ENCODE data around the gene GPNMB.

The GPNMB gene

DNA sequence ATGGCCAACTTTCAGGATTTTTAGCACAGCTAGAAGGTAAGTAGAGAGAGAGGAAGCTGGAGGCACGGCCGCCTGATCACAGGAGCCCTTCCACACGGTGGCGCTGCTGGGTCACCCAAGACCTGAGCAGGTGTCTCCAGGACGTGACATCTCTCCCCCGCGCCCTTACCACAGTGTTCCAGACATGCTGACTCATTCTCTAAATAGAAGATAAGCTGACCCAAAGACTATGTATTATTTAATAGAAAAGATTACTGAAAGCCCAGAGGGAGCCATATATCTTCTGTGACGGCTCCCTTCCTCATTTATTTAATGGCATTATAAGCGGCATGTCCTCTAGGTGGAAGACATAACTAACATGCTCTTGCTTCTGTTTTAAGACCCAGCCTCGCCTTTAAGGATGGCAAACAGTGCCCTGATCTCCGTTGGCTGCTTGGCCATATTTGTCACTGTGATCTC, 26.6 kb downstream of the GPNMB start:
- DNase-seq (ENCODE audit: low read depth) = peak; percentile 81

DNA sequence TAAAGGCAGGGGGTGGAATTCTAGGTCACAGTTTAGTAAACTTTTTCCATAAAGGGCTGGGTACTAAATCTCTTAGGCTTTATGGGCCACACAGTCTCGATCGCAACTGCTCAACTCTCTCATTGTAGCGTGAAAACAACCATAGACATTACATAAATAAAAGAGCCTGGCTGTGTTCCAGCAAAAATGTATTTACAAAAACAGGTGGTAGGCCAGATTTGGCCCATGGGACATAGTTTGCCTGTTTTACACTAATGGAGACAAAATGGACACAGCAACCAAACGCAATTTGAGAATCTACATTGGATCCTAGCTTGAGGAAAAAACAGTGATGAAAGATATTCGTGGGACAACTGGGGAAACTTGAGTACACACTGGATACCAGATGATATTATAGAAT, 29.3 kb downstream of the GPNMB start:
- DNase-seq (ENCODE audit: low read depth) = no peak

DNA sequence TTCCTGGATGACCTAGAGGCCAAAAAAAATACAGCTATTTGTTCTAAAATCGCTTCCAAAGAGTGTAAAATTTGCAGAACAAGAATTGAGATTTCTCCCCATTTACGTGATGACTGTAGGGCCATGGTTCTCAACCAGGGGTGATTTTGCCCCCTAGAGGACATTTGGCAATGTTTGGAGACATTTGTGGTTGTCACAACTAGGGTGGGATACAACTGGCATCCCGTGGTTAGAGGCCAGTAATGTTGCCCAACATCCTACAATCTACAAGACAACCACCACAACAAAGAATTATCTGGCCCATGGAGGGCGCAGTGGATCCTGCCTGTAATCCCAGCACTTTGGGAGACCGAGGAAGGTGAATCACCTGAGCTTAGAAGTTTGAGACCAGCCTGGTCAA, 29.8 kb downstream of the GPNMB start:
- DNase-seq (ENCODE audit: low read depth) = no peak

DNA sequence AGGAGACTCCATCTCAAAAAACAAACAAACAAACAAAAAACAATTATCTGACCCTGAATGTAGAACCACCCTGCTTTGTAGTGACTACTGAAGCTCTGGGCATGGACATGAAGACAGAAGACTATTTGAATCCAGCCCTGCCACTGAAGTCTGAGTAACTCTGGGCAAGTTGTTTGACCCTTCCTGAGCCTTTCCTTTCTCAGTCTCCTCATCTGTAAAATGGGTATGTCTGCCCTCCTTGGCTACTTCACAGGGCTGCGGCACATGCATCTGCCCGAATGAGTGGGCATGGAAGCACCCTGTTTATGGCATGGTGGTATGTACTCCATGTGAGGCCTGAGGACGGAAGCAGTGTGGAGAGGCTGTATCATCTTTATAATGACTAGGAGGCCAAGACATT, 30.4 kb downstream of the GPNMB start:
- DNase-seq (ENCODE audit: low read depth) = no peak

DNA sequence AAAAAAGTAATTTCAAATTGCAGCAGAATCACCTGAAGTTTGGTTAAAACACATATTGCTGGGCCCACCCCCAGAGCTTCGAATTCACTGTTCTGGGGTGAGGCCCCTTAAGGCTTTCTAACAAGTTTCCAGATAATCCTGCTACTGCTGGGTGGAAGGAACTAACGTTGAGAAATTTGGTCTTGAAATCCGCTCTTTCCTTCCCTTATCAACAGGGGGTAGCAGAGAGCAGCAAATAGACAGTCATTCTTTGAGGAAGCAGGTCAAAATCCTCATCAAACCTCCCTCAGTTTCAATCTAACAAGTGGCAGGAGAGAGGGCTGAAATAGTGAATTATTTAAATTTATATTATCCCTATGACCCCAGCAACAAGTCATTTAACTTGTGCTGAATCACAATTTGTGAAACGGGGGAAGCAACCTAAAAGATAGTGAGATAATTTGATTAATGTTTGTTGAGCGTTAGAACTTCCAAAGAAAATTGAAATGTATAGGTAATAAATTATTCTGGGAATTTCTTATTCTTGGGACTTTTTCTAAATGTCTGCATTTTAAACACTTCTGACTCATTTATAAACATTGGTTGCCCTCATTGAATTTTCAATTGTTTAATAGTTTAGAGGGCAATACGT, 30.9 kb downstream of the GPNMB start:
- DNase-seq (ENCODE audit: low read depth) = no peak

DNA sequence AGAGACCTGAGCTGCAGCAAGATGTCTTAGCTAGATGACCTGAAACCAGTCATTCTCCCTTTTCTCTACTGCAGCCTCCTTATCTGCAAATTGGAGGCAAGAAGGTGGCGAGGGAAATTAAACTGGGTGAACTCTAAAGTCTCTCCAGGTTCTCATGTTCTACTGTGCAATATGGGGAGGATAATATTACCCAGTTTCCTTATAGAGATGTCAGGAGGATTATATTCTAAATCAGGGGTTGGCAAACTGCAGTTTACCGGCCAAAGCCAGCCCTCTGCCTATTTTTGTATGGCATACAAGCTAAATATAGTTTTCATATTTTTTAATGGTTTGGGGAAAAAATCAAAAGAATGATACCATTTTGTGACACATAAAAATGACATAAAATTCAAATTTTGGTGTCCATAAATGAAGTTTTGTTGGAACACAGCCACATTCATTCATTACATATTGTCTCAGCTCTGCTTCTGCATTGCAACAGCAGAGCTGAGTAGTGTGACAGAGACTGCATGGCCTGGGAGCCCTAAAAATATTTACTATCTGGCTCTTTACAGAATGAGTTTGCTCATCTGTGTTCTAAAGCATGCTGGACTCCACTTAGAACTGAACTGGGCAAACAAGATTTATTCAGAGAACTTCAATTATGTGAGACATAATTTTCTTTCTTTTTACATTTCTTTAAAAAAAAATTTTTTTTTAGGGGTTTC, 33.4 kb downstream of the GPNMB start:
- no peak for DNase-seq (ENCODE audit: low read depth)

DNA sequence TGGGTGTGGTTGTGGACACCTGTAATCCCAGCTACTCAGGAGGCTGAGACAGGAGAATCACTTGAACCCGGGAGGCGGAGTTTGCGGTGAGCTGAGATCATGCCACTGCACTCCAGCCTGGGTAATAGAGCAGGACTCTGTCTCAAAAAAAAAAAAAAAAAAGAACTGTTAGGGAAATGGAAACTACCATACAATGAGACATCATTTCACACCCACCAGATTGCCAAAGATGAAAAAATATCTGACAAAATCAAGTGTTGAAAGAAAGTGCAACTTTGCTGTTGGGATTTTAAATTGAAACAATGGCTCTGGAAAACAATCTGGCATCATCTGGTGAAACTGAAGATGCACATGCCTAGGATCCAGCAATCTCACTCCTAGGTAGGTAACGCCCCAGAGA, 36.5 kb downstream of the GPNMB start:
- DNase-seq (ENCODE audit: low read depth) = no peak

DNA sequence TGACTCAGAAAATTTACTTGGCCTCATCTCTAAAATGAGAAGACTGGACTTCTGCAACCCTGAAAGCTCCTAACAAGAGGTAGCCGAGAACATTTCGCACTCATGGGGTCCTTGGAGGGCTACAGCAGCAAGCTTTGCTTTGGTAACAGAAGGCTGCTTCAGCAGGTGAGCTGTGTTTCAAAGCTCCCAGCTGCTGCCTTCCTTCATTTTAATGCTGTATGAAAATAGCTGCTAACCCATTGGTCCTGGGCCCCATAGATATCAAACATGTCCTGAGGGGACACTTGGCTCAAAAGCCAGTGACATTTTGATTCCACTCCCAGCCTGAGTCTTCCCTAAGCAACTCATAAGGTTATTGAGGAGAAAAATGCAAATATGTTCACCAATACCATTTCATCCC, 38.3 kb downstream of the GPNMB start:
- DNase-seq (ENCODE audit: low read depth) = no peak

DNA sequence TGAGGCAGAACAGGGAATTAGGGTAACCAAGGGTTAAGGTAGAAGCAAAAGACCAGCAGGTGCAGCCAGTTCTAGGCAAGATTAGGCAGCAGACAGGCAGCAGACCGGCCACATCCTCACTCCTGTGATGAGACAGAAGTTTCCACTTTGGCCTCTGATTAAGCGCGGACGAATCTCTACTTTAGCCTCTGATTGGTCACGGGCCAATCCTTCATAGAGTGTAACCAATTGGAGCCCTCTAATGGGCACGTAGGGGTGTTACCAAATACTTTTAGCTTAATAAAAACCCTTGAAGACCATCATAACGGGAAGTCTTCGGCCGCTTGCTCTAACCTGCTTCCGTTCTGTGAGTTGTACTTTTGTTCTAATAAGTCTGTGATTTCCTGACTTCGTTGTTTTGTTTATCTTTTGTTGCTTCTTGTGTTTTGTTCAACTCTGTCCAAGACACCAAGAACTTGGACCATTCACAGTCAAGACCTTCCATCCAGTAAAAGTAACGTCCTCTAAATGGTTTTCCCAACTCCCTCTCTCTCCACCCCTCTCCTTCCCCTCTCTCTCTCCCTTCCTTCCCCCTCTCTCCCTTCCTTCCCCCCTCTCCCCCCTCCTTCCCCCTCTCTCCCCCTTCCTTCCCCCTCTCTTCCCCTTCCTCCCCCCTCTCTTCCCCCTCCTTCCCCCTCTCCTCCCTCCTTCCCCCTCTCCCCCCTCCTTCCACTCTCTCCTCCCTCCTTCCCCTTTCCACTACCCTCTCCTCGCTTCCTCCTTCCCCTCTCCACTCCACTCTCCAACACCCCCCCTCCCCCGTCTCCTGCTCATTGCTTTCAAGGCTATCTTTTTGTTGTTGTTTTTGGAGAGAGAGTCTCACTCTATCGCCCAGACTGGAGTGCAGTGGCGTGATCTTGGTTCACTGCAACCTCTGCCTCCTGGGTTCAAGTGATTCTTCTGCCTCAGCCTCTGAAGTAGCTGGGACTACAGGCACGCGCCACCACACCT, 39.4 kb downstream of the GPNMB start:
- DNase-seq (ENCODE audit: low read depth) = no peak

DNA sequence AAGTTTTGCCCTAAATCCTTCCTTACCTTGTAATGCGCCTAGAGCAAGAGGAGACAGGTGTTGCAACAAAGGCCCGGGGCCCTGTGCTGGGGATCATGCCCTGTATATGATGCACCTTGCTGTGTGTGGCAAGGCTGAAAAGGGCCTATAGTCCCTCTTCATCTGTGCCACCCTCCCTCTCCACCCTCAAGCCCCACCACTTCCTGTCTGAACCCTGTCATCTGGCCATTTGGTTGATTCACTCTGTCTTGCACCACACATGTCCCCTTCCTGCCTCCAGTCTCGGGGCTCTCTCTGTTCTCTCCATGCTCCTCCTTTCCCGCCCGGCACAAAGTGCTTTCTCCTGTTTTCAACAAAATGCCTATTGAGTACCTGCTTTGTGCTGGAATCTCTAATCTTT, 41.0 kb downstream of the GPNMB start:
- no peak for DNase-seq (ENCODE audit: low read depth)

DNA sequence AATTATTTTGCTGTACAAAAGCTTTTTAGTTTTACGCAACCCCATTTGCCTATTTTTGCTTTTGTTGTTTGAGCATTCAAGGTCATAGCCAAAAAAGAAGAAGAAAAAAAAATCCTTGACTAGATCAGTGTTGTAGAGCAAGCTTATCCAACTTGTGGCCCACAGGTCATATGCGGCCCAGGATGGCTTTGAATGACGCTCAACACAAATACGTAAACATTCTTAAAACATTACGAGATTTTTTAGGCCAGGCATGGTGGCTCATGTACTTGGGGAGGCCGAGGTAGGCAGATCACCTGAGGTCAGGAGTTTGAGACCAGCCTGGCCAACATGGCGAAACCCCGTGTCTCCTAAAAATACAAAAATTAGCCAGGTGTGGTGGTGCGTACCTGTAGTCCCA, 44.4 kb downstream of the GPNMB start:
- DNase-seq (ENCODE audit: low read depth) = no peak

DNA sequence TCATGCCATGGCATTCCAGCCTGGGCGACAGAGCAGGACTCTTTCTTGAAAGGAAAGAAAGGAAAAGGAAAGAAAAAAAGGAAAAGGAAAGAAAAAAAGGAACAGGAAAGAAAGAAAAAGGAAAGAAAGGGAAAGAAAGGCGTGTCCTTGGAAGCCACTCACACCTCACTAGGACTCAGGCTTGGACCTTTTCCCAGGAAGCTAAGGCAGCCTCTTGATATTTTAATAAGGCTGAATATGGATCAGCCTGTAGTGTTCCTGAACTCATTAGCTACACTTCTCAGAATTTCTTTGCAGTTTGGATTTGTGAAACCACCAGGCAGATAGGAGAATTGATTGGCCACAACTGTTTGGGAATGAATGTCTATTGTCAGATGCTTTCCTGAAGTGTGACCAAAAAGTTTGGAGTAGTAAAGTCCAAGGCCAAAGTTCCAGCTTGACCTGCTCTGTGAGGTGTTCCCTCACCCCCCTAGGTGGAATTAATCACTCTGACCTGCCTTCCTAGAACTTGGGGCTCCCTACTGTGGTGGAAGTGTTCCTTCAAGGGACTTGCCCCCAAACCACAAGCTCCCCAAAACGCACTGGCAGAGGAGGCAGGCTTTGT, 45.5 kb downstream of the GPNMB start:
- DNase-seq (ENCODE audit: low read depth) = no peak

DNA sequence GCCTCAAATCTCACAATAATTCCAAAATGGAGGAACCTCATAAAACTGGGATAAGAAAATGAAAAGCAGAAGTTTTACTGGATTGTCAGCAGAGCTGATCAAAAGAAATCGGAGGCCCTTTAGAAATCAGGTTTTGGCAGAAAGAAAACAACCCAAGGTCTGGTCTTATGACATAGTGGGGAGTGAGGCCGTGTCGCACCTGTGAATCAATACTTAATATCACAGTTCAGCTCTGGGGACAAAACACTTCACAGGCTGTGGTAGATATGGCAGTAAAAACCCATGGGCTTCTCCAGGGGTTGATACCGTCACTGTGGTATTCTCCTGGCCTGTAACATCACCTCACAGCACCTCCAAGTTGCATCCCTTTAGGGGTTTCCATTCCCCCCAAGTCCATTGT, 46.0 kb downstream of the GPNMB start:
- no peak for DNase-seq (ENCODE audit: low read depth)

DNA sequence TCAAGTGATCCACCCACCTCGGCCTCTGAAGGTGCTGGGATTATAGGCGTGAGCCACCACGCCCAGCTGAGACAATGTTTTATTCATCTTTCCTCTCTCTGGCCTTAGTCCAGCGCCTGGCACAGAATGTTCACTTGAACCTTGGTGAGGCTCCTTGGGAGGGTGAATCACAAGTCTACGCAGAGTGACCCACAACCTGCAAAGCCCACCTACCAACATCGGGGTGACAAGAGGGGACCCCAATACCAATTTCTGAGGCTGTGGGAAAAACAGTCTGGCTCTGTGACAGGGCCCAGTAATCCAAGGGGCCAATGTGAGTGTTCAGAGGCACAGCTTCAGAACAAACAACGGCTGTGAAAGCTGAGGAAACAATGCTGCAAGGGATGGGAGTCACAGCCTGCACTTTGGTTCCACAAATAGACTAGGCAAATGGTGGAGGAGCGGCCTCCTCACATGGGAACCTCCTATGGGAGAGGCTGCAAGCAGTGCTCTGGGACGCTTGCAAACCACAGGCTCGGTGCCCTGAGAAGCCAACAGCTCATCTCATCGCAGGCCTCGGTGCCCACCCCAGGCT, 47.0 kb downstream of the GPNMB start:
- DNase-seq (ENCODE audit: low read depth) = no peak

DNA sequence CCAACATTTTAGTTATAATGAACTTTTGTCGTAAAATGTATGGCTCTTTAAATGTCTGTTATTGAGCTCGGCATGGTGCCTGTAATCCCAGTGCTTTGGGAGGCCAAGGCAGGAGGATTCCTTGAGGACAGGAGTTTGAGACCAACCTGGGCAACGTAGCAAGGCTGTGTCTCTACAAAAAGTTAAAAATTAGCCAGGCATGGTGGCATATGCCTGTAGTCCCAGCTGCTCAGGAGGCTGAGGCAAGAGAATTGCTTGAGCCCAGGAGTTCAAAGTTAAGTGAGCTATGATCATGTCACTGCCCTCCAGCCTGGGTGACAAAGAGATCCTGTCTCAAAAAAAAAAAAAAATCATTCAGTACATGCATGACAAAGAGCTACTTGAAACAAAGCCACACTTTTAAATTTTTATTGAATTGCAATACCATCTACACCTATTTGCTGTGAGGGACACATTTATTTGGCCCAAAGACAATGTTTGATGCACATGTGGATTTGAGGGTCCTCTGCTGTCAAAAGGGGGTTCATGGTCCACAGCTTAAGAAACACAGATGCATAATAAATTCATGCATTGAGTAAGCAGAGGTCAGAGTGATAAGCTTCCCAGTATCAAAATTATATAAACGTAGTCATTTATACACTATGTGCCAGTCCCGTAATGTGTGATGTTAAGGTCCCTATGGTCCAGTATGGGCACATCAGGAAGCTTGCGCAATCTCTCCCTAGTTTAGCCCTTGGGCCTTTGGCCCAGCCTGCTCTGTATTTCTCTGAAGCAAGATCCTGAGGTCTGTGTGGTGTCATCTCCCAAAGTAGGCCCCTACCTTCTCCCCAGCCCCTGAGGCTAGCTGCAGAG, 48.2 kb downstream of the GPNMB start:
- no peak for DNase-seq (ENCODE audit: low read depth)

DNA sequence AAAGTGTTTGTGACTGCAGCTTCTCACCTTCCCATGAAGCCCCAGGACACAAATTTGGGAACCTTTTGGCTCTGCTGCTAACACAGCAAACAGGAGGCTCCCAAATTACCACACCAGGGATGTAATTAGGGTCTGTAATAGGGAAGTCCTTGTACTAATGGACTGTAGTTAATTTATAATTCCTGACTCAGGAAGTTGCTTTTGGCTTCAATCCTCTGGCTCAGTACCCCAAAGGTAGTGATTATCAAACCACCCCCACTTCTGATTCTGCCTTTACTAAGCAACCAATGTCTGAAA, 48.8 kb downstream of the GPNMB start:
- no peak for DNase-seq (ENCODE audit: low read depth)

DNA sequence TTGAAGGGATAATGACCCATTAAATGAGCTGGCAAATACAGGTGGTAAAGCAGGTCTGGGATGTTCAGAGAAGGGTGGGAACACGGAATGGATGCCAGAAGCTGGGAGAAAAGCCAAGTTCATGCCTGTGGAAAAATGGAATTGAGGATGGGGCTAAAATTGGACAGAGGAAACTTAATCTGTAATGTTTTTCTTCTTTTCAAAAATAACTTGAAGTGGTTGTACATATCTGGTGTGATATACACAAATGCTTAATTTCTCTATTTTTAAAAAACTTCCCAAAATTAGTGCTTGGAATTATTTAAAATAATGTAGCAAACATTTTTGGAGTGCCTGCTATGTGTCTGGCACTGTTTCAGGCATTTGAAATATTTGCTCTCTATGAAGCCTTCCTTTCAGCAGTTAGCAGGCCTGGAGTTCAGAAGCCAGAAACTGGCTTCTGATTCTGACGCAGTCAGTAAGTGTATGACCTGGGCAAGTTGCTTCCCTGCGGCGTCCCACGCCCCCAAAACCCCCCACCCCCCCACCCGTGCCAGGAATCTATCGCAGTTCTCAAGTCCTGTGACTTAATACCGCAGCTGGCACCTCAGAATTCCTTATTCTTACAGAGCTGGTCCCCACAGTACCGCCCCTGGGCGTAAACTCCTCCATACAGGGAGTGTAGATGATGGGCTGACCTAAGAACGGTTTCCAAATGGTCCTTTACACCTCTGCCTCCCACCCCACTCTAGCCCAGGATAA, 51.7 kb downstream of the GPNMB start:
- no peak for DNase-seq (ENCODE audit: low read depth)

DNA sequence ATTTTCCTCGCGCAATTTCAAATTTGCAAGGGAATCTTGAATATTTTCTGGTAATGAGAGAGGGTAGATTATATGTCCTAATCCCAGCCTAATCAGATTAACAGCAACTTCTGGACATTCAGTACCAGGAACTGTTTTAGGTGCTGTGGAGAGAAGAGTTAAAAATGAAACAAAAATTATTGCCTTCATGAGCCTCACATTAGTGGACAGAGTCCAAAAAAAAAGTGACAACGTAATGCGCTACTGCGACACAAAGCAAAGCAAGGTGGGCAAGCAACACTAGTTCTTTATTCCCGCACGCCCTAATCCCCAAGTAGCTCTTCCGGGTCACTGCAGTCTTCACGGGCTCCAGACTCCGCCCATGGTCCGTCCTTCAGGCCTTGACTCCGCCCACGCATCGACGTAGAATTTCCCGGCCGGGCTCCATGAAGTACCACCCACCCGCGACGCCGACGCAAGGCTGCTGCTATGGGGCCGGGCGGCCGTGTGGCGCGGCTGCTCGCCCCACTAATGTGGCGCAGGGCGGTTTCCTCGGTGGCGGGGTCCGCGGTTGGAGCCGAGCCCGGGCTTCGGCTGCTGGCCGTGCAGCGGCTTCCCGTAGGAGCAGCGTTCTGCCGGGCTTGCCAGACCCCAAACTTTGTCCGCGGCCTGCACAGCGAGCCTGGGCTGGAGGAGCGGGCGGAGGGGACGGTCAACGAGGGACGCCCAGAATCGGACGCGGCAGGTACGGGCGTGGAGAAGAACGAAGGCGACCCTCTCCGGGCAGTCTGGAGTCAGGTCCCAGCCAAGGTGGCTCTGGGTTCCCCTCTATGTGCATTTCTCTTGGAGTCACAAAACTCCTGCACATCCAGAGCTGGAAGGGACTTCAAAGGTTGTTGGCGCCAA, 52.6 kb downstream of the GPNMB start, which contains the start of gene MALSU1:
Gene MALSU1, plus strand, starts transcription at position 455 of the 885 bp plus-strand sequence. Its CDS starts 14 bp downstream, at position 469.
- DNase-seq (ENCODE audit: low read depth) = peak; percentile 93

DNA sequence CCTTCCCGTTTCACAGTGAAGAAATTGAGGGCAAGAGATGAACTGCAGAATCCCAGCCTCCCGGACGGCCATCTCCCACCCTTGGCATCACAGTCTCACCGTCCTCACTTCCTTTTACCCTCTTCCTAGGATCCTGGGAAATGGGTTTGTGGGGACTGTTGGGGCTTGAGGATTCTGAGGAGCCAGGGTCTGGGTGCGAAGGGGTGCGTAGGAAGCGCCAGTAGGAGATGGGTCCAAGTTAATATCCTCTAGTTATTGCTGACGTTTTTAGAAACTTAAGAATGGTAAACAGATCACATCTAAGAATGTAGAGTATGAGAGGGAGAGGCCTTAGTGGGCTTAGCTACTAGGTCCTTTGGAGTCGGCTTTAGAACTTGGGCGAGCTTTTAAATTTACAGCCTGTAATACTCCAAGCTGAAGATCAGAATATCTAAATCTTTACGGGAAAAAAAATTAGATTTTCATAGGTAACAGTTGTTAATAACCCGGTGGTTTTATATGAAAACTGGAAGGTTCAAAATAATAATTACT, 53.3 kb downstream of the GPNMB start:
- DNase-seq (ENCODE audit: low read depth) = no peak
